HG03097 (cell line): Measurements from ENCODE around the gene SST.
"Not testable (repeated sequence)": the region's sequence is repeated elsewhere in the genome, so short reads cannot be mapped to it uniquely, and the experiment has no call there.

Experiments
- ATAC-seq: cut with Tn5 transposase; IDR thresholded peaks from one replicate; pipeline ENCODE4 v1.9.1; 2021; ENCODE audit not compliant: unreplicated experiment, low FRiP score

The SST gene

DNA sequence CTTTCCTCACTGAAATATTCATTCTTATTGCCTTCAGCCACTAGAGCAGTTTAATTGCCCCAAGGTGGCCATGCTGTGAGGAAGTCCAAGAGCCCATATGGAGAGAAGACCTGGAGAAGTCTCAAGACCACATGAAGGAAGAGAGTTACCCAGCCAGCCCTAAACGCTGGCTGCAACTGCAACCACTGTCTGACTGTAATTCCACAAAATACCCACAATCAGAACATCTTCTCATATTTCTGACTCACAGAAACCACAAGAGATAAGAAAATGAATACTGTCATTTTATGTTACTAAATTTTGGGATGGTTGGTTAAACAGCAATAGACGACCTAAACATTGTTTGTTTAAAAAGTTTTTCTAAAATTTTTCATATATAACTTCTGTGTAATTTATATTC is 14.7 kb upstream of the SST start:
- no peak for ATAC-seq

DNA sequence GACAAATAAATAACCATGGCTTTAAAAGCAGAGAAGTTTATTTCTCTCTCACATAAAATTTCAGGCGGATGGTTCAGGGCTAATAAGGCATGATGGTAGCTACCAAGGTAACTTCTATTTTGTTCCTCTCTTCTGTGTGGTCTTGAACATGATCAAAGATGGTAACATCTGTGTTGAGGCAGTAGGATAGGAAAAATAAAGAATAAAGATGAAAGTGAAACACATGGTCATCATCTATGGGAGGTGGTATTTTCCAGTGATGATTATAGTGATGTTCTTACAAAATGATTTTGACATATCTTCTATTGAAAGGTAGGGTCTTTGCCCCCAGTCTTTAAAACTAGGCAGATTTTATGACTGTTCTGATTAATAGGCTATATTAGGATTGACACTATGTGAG is 14.2 kb upstream of the SST start:
- no peak for ATAC-seq

DNA sequence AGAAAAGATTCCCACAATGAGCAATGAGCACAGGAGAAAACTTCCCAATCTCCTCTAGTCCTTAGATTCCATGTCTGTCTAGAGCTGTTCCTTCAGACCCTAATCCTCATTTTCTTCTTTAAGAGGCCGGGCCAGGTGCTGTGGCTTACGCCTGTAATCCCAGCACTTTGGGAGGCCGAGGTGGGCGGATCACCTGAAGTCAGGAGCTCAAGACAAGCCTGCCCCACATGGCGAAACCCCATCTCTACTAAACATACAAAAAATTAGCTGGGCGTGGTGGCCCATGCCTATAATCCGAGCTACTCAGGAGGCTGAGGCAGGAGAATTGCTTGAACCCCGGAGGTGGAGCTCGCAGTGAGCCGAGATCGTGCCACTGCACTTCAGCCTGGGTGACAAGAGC is 11.6 kb upstream of the SST start:
- not testable (repeated sequence) for ATAC-seq

DNA sequence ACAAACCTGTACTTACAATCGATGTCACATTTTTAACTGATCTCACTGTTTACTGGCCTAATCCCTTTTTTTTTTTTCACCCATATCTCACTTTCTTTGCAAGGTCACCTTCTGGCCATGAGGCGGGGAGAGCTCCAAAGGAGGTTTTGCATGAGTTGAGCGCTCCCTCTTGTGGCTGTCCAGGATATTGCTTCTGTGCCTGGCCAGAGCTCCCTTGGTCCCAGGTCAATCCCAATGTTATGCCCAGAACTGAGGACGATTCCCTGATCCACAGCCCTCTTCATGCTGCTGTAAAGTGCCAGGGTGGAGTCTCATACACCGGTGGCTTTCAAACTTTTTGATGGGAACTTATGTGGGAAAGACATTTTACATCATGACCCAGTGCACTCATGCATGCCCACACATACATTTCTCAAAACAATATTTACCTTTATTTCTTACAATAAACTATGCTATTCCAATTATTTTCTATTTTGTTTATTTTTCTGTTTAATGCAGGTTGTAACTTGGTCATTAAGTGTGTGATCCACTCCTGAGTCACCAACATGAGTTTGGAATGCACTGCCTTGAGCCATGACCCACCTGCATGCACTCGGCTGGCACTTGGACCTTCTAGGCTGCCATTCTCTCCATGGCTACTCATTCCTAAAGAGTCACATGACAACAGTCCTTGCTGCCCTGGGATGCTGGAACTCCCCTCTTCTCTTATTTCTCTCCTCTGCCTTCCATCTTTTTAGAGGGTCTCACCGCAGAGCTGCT is 9.6 kb upstream of the SST start:
- no peak for ATAC-seq

DNA sequence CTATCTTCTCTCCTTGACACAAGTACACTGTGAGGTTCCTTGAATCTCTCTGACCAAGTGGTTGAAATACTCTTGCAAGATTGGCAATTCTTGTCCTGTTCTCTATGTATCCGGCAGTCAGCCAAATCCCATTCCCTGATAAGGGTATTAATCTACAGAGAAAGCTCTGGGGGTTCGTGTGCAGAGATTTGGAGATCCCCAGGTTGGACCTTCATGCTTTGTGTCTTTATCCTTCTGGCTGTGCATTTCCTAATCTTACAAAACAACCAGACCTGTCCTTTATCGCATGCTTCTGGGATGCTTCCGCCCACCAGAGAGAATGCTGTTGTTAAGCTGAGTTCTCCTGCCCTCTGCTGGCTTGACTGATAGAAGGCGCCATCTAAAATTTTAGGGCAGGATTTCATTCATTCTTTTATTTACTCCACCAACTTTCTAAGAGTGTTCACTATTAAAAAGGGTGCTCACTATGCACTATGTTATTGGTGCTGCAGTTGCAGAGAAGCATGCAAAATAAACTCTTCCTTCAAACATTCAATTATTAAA is 8.6 kb upstream of the SST start:
- ATAC-seq = no peak

DNA sequence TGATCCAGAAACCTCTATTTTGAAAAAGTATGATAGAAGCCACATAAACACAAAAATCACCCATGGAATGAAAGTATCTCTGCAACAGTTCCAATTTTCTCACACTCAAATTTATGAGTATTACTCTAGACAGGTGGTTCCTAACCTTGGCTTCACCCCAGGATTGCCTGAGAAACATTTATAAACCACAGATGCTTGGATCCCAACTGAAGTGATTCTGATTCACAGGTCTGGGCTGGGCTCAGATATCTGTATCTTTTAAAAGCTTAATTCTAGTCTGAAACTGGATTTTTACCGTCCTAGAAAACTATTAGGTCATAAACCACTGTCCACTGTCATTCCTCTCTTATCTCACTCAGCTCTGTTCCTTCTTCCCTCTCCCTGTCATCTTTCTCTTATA is 7.4 kb upstream of the SST start:
- ATAC-seq = no peak

DNA sequence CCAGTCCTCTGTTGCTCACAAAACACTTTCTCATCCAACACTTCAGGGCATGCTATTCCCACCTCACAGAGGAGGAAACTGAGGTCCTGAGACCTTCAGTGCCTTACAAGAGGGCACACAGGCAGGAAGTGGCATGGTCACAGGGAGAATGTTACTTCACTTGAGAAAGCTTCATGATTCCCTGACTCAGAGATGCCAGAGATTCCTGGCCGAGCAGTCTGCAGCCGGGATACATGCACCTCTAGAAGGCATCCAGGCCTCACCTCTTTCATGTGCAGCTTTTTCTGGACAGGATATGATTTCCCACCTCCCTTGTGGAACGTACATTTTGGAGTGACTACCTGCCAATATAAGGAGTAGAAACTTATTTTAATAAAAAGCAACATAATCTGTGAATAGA is 2.8 kb upstream of the SST start:
- ATAC-seq = no peak

DNA sequence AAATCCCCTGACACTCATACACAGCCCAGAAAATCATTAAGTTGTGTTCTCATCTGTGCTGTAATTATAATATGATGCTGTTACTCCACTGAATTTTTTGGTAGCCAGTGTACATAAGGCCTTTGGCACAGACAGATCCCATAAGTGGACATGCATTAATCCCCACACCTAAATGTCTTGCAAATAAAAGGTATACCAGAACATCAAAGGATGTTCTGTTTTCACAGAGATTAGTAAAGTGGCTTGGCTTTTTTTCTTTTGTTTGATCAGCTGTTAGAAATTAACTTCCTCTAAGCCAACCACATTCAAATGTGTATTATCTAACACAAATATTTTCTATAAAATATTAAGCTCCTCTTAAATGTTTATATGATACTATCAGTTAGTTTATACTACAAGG is 2.7 kb downstream of the SST start:
- no peak for ATAC-seq

DNA sequence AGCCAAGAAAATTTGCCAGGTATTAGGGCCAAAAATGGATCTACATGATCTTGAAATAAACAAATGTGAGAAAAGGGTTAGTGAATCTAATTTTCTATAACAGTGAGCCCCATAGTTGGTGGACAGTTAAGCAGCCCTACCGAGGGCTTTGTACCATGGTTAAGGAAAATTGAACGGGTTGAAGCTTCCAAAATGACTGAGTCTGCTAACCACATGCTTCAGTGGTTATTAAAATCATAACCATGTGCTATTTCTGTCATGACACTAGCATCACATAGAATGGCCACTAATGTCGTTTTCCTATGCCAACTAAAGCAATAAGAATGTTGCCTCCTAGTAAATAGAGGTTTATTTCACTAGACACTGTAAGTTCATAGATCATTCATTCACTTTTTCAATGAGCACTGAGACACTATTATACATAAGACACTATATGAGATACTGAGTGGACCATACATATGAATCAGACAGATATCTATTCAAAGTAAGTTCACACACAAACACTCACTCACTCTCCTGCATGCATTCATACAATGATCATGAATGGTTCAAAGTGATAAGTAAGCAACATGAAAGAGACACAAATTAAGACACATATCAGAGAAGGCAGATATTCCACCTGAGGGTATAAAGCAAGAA is 4.3 kb downstream of the SST start:
- no peak for ATAC-seq

DNA sequence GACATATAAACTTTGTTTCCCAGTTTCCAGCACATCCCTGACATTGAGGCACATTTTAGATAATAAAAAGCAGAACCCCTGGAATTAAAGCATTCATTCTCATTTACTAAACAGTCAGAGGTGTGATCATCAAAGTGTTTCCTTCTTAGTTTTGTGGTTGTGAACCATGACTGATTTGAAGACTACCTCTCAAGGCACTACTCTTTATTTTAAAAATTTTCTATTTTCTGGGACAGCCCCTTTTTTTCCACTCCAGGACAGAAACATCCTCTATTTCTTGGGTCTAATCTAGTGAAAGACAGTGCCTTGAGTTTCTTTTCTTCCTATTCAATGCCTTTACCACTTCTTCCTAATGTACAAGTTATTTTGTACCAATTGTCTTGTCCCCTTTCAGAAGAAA is 5.2 kb downstream of the SST start:
- ATAC-seq = no peak

DNA sequence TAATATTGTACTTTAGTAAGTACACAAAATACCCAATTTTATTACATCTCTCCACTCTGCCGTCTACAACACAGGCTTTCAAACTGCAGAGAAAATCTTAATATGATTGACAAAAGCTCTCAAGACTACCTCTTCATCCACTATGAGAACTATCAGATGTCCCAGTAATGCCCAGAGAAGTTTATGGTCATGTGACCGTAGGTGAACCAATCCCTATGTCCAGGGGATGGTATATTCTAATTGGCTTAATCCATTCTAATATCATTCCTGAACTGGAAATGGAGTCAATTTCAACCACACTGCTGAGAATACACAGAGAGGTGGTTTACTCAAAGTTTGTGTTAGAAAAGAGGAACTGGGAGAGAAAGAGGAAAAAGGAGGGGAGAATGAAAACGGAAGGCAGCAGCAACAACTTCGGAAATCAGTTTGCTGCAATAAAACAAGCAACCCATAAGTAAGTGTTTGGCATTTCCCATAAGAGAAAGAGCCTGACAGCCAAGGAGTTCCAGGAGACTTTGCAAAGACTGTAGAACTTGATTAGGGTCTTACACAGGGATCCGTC is 7.3 kb downstream of the SST start:
- no peak for ATAC-seq

DNA sequence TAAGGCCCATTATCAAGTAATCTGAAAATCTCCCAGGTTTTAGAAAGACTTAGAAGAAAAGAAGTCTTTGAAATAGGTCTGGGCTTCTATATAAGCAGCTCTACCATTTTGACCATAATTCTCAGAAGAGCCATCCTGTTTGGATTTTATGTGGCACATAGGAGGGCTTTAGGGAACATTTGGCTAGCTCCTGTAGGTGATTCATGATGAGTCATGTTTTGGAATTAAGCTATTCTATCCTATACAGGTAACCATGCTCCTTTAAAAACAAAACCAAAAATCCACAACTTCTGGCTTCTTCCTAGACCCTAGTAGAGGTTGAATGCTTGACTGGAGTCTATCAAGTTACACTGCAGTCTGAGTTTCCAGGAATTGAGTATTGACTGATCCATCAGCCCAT is 8.9 kb downstream of the SST start:
- ATAC-seq = no peak

DNA sequence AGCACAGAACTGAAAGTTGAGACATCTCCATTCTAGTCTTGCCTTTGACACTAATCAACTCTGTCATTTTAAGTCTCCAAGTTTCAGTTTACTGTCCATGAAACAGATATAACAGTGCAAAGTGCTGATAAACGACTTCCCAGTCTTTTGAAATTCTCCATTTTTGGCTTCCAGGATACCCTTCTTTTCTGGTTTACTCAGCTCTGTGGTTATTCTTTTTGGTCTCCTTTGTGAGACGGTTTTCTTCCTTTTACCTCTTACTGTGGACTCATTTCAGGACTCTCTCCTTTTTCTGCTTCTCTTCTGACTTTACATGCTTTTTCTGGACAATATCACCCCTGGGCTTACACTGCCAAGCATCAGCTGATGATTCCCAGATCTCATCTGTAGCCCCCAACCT is 18.9 kb downstream of the SST start:
- ATAC-seq = no peak

DNA sequence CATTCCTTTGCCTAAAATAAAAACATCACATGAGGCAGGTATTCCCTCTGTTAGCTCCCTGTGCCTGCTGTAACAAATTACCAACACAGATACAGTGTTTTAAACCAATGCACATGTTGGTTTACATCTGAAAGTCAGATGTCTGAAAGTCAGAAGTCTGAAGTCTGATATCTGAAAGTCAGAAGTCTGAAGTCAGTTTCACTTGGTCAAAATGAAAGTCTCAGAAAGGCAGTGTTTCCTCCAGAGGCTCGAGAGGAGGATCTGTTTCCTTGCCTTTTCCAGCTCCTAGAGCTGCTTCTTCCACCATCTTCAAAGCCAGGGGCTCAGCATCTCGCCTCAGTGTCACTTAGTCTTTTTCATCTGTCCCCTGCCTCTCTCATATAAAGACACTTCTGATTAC is 22.0 kb downstream of the SST start:
- ATAC-seq = peak; percentile 78

DNA sequence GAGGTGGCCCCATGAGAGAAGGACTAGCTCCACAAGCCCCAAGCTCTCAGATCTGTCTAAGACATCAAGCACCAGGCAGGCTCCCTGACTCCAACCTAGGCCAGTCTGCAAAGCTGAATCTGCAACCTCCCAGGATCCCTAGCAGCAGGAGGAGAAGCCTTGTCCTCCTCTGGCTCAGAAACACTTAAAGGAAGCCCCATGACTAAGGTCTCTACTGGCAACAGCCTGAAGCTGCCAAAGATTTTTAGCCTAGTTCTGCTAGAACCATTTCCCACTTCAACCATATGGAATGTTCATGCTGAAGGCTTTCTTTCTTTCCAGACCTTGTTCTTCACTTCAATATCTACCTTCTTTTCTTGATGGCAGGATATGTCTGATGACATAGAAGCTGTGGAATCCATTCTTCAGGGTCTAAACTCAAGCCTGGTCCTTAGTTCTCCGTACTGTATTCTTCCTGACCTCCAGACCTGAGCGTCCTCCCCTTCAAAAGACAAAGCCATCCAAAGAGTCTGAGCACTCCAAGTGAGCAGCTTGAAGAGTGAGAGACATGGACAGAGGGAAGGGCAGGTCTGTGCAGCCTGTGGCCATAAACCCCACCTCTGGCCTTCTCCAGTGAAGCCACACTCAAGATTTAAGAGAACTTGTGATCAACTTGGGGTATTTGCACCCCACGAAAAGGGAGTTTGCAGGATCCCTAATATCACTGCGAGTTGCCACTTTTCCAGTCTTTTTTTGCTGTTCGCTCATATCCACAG is 23.1 kb downstream of the SST start:
- no peak for ATAC-seq

DNA sequence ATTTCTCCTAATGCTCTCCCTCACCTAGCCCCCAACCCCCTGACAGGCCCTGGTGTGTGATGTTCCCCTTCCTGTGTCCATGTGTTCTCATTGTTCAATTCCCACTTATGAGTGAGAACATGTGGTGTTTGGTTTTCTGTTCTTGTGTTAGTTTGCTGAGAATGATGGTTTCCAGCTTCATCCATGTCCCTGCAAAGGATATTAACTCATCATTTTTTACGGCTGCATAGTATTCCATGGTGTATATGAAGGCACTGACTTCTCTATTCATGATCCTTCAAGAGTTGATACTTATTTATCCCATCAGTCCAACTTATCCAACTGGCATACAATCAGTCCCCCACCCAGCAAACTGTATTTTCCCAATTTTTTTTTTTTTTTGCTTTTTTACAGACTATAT is 24.8 kb downstream of the SST start:
- not testable (repeated sequence) for ATAC-seq

DNA sequence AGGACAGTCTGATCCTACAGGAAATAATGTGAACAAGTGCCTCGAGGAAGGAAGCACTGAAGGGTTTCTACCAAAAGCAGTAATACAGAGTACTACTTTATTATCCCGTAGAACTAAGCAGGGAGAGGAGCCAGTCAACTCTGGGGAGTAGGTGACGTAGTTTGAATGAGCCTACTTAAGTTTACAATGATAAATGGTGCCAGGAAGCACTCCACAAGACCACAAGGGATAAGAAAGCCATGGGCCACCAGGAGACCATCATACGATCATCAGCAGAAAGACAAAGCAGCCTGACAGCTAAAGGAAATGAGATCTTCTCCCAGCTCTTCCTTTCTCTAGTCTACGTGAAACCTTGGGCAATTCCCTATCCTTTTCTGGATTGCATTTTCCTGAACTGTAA is 27.3 kb downstream of the SST start:
- no peak for ATAC-seq

DNA sequence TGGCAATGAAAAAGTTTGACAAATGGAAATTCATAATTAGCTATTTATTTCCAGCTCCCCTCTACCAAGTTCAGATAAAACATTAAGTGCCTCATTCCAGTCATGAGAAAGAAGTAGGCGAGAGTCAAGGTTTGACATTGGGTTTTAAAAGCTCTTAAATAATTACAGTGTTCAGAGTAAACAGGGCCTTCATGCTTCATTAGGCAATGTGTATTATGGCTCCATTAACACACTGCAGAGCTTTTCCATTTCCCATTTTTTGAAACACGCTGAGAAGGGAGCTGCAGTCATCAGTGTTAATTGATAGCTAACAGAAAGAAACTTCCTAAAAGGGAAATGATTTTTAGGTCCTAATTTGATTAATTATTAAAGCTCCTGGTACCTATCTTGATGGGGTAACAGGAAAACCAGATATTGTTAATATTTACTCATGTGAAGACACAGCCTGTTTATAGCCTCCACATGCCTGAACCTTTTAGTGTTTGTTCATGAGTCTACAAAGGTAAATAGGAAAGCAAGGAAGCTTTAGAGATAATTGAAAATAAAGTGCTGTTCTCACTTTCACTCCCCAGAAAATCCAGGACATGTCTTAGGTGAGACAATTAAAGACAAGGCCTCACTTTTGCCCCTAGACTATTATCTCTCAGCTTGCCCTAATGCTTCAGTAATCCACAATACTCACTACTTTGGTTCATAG is 28.7 kb downstream of the SST start:
- no peak for ATAC-seq

DNA sequence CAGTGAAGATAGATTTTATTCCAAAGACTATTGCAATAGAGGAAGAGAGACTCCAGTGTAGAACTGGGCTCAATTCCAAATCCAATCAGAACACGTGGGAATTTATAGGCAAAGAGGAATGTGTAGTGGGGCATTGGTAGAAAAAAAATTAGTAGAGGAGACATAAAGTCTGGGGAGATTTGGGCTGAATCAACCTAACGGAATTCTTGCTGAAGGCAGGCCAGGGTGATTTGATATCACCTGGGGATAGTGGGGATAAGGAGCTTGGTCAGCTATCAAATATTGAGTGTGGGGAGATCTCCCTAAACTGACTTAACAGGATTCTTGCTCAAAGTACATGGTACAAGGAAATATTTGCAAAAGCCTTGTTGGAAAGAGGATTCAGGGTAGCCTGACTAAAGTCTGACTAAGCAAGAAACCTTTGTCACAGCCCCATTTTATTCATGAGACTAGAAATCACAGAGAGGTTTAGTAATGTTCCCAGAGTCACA is 29.6 kb downstream of the SST start:
- ATAC-seq = no peak

DNA sequence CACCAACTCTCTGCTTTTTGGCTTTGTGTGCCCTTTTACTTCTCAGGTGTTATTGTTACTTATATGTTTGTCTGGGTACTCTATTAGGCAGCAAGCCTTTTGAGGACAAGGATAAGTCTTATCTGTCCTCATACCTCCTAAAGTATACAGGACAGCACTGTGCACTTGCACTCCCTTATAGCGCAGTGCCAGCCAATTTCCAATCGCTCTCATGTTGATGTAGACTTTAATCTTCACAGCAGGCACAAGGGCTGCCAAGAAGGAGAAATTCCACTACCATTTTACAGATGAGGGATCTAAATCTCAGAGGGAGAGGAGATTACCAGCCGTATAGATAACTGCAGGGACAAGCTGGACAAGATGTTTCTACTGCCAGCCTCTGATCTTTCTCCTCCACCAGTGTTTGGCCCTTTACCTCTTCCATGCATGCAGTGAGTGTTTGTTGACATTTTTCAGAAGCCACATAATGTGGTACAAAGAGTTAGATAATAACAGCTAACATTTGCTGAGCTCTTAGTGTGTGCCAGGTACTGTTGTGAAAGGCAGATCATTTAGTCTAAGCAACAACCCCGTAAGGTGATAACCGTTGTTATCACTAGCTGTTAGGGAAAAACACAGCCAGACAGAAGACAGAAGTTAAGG is 30.1 kb downstream of the SST start:
- no peak for ATAC-seq
